Peyer's patch (tissue), 4 donors: ENCODE measurements around the gene ZNF32. TPM values are rescaled to one million over a fixed set of nuclear protein-coding genes. Genes with fewer than 3 reads are reported as not detected.

Source experiments
- DNase-seq, 3 donors: peaks; one replicate each; pipeline ENCODE4 v3.0.0-alpha.2; 2017 to 2019
- H3K27ac ChIP-seq, 4 donors: fragments of 200-600 bp; sonication (generic); one replicate each; pipeline ENCODE4 v1.5.1; 2016 to 2019
- H3K27me3 ChIP-seq, 2 donors: fragments of 200-600 bp; sonication (generic); one replicate each; pipeline ENCODE4 v1.5.1; 2019
- H3K36me3 ChIP-seq, 3 donors: fragments of 200-600 bp; sonication (generic); one replicate each; pipeline ENCODE4 v1.5.1; 2016 to 2019
- H3K4me1 ChIP-seq, 4 donors: fragments of 200-600 bp; sonication (generic); one replicate each; pipeline ENCODE4 v1.5.1; 2016 to 2019
- H3K4me3 ChIP-seq, 4 donors: fragments of 200-600 bp; sonication (generic); 1 replicate in 3 of 4; 2 replicates in 1 of 4; pipeline ENCODE4 v1.5.1; 2016 to 2019; ENCODE audit warnings: mild to moderate bottlenecking in 1 of 4
- H3K9me3 ChIP-seq, 4 donors: fragments of 200-600 bp; sonication (generic); one replicate each; pipeline ENCODE4 v1.5.1; 2016 to 2019; ENCODE audit warnings: mild to moderate bottlenecking in 1 of 4
- POLR2A ChIP-seq, 2 donors: fragments of 450-650 bp; IDR thresholded peaks; one replicate each; pipeline ENCODE4 v1.5.1; 2017; ENCODE audit warnings: antibody characterized with exemption in 2 of 2, mild to moderate bottlenecking in 2 of 2, moderate library complexity in 2 of 2
- total RNA-seq, 4 donors: library from RNA; depleted of rRNA; stranded (reverse); fragments of >200 nt; gene quantifications; one replicate each; pipeline ENCODE4 v1.1.0, GENCODE V29; 2016
- TF ChIP-seq, protein P1 (sequence below), 6 experiments: fragments of 450-650 bp in 4 of 6; fragments of 200-600 bp in 2 of 6; sonication (generic) in 1 of 6; IDR thresholded peaks; one replicate each; pipeline ENCODE4 v1.5.1; 2017 to 2019; ENCODE audit warnings: antibody characterized with exemption in 6 of 6, mild to moderate bottlenecking in 3 of 6, moderate library complexity in 1 of 6

ZNF32 gene
- total RNA-seq, 4 donors from 2014 or later, result 19.3 to 51.2 (median 23.1) TPM

DNA sequence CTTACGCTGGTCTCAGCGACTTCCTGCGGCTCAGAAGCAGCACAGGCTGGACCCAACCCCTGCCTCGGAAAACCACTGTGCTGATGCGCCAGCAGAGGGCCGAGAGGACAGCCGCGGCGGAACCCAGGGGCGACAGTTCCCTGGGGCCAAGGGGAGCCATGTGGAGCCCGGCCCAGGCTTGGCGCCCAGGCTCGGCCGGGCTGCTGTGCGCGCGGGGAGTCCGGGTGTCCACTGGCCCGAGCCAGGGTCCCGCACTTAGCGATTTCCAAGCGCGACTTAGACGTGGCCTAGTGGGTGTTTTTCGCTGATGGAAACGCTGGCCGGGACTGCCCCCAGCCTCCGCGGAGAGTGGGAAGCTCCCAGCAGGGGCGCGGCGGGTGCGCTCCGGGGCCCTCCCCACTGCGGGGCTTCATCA is 18.6 kb upstream of the ZNF32 start:
- Histone ChIP-seq H3K27ac (no peak overlapping the region), H3K36me3 (no peaks in the 10 kb centered on the region), H3K27me3 (no peaks in the 10 kb centered on the region), H3K4me1 (peaks cover 0 to 6% (median 0%) of the 10 kb centered on the region in 4 donors), H3K9me3 (no peaks in the 10 kb centered on the region), H3K4me3 (peak overlapping the region in 1 of 4 donors; percentile 27)
- TF ChIP-seq, protein P1, sequence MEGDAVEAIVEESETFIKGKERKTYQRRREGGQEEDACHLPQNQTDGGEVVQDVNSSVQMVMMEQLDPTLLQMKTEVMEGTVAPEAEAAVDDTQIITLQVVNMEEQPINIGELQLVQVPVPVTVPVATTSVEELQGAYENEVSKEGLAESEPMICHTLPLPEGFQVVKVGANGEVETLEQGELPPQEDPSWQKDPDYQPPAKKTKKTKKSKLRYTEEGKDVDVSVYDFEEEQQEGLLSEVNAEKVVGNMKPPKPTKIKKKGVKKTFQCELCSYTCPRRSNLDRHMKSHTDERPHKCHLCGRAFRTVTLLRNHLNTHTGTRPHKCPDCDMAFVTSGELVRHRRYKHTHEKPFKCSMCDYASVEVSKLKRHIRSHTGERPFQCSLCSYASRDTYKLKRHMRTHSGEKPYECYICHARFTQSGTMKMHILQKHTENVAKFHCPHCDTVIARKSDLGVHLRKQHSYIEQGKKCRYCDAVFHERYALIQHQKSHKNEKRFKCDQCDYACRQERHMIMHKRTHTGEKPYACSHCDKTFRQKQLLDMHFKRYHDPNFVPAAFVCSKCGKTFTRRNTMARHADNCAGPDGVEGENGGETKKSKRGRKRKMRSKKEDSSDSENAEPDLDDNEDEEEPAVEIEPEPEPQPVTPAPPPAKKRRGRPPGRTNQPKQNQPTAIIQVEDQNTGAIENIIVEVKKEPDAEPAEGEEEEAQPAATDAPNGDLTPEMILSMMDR (IDR thresholded peaks at IDR 0.05), result peak in 2 of 6 experiments; percentile 9 to 10
- no peak for TF ChIP-seq POLR2A (IDR thresholded peaks at IDR 0.05)
- DNase-seq, result no peak

- Histone ChIP-seq H3K27ac (no peak overlapping the region), H3K9me3 (no peaks in the 10 kb centered on the region), H3K4me1 (peaks cover 0 to 6% (median 0%) of the 10 kb centered on the region in 4 donors), H3K27me3 (no peaks in the 10 kb centered on the region), H3K4me3 (no peak overlapping the region), H3K36me3 (no peaks in the 10 kb centered on the region)
- no peak for DNase-seq
- TF ChIP-seq POLR2A (IDR thresholded peaks at IDR 0.05), result no peak
- TF ChIP-seq, protein P1 (IDR thresholded peaks at IDR 0.05), result no peak
These were observed 17.9 kb upstream of the ZNF32 start for GRCh38 chr10:43666552-43666951.

DNA sequence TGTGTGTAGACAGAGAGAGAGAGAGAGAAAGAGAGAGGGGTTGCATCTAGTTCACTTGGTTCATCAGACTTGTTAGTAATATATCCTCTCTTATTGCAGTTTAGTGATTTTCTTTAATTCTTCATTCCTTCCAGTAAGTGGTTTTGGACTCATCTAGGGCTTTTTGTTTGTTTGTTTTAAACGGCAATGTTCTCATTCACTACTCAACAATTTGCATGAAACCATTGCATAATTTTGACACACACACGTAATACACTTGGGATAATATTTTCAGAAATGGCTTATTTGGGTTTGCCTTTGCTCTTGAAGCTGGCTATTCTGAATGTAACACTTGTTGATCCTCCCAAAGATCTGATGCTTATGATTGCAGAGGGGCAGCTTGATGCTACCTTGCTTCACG is 16.4 kb upstream of the ZNF32 start:
- Histone ChIP-seq H3K4me3 (no peak overlapping the region), H3K27ac (no peak overlapping the region), H3K27me3 (no peaks in the 10 kb centered on the region), H3K36me3 (no peaks in the 10 kb centered on the region), H3K4me1 (peaks cover 0 to 6% (median 0%) of the 10 kb centered on the region in 4 donors), H3K9me3 (no peaks in the 10 kb centered on the region)
- TF ChIP-seq POLR2A (IDR thresholded peaks at IDR 0.05), result no peak
- TF ChIP-seq, protein P1 (IDR thresholded peaks at IDR 0.05), result no peak
- no peak for DNase-seq

- Histone ChIP-seq H3K27ac (no peak overlapping the region), H3K9me3 (no peaks in the 10 kb centered on the region), H3K4me3 (no peak overlapping the region), H3K4me1 (no peaks in the 10 kb centered on the region), H3K27me3 (no peaks in the 10 kb centered on the region), H3K36me3 (no peaks in the 10 kb centered on the region)
- no peak for TF ChIP-seq POLR2A (IDR thresholded peaks at IDR 0.05)
- TF ChIP-seq, protein P1 (IDR thresholded peaks at IDR 0.05), result no peak
- no peak for DNase-seq
These were observed 9.5 kb upstream of the ZNF32 start for GRCh38 chr10:43658227-43658626.

DNA sequence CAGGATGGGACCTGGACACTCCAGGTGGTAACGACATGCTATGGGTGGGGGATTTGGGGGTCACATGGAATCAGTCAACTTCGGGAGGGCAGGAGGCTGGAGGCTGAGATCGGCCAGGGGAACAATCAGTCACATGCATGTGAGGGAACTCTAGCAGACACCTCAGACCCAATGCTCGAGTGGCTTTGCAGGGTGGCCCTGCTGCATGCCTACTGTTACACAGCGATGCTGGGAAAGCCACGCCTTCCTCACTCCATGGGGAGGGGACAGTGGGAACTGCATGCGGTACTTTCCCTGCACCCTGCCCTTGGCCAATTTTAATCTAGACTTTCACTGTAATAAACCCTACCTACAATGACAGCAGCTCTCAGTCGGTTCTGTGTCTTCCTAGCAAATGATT is 6.6 kb upstream of the ZNF32 start:
- H3K9me3 ChIP-seq, result no peaks in the 10 kb centered on the region
- H3K27me3 ChIP-seq, result no peaks in the 10 kb centered on the region
- H3K4me3 ChIP-seq, result no peak overlapping the region
- no peak for TF ChIP-seq POLR2A (IDR thresholded peaks at IDR 0.05)
- TF ChIP-seq, protein P1 (IDR thresholded peaks at IDR 0.05), result no peak
- H3K4me1 ChIP-seq, result no peaks in the 10 kb centered on the region
- H3K36me3 ChIP-seq, result no peaks in the 10 kb centered on the region
- no peak overlapping the region for H3K27ac ChIP-seq
- no peak for DNase-seq

DNA sequence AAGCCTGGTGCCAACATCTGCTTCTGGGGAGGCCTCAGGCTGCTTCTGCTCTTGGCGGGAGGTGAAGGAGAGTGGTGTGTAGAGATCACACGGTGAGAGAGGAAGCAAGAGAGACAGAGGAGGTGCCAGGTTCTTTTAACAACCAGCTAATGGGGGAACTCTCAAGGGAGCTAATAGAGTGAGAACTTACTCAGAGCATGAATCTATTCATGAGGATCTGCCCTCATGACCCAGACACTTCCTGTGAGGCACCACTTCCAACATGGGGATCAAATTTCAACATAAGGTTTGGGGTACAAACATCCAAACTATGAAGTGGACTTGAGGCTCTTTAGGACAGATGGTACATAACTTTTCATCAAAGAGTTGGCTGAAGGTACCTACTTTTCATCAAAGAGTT is 5.1 kb upstream of the ZNF32 start:
- no peak overlapping the region for H3K4me3 ChIP-seq
- no peak for DNase-seq
- TF ChIP-seq, protein P1 (IDR thresholded peaks at IDR 0.05), result no peak
- TF ChIP-seq POLR2A (IDR thresholded peaks at IDR 0.05), result no peak
- H3K27ac ChIP-seq, result no peak overlapping the region
- no peaks in the 10 kb centered on the region for H3K27me3 ChIP-seq
- H3K9me3 ChIP-seq, result no peaks in the 10 kb centered on the region
- no peaks in the 10 kb centered on the region for H3K36me3 ChIP-seq
- peaks cover 0 to 7% (median 0%) of the 10 kb centered on the region in 4 donors for H3K4me1 ChIP-seq
